ENCODE data around the gene DDIT3. TPM values are rescaled to one million over a fixed set of nuclear protein-coding genes. Genes with fewer than 3 reads are reported as not detected.

DDIT3 gene
- total RNA-seq, 1 experiment from 2014 or later, result 14.1 TPM

DNA sequence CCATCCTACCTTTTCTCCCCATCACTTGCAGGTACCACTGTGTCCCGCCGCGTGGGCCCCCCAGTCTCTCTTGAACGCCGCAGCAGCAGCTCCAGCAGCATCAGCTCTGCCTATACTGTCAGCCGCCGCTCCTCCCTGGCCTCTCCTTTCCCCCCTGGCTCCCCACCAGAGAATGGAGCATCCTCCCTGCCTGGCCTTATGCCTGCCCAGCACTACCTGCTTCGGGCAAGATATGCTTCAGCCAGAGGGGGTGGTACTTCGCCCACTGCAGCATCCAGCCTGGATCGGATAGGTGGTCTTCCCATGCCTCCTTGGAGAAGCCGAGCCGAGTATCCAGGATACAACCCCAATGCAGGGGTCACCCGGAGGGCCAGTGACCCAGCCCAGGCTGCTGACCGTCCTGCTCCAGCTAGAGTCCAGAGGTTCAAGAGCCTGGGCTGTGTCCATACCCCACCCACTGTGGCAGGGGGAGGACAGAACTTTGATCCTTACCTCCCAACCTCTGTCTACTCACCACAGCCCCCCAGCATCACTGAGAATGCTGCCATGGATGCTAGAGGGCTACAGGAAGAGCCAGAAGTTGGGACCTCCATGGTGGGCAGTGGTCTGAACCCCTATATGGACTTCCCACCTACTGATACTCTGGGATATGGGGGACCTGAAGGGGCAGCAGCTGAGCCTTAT, 49.9 kb downstream of the DDIT3 start:
- no peak overlapping the region for H3K9ac ChIP-seq (ENCODE audit: extremely low read depth, insufficient read length, low read length)
- peaks cover 4% of the 10 kb centered on the region for H3K23me2 ChIP-seq (ENCODE audit: insufficient read length, low read depth, low read length, poor library complexity, severe bottlenecking)
- no peak overlapping the region for H3K4me2 ChIP-seq (ENCODE audit: insufficient read depth, insufficient read length, low read length)
- H4K20me1 ChIP-seq (ENCODE audit: control insufficient read depth, insufficient read depth, insufficient read length), result no peaks in the 10 kb centered on the region
- Mint-ChIP-seq H3K4me1 (peaks cover 0 to 4% of the 10 kb centered on the region in 2 experiments), H3K36me3 (ENCODE audit: insufficient read depth in 1 of 3, low read depth in 3 of 3) (peaks cover 0 to 22% (median 11%) of the 10 kb centered on the region in 3 experiments; a peak in 6 of 7 replicates), H3K4me3 (no peak overlapping the region), H3K27me3 (ENCODE audit: low read depth) (peaks cover 56% of the 10 kb centered on the region), H3K9me3 (no peaks in the 10 kb centered on the region), H3K27ac (no peak overlapping the region)
- H3K56ac ChIP-seq (ENCODE audit: insufficient read length, low read depth, low read length), result no peak overlapping the region
- no peaks in the 10 kb centered on the region for H3K79me2 ChIP-seq (ENCODE audit: insufficient read depth, low read length)
- TF ChIP-seq, protein P1, sequence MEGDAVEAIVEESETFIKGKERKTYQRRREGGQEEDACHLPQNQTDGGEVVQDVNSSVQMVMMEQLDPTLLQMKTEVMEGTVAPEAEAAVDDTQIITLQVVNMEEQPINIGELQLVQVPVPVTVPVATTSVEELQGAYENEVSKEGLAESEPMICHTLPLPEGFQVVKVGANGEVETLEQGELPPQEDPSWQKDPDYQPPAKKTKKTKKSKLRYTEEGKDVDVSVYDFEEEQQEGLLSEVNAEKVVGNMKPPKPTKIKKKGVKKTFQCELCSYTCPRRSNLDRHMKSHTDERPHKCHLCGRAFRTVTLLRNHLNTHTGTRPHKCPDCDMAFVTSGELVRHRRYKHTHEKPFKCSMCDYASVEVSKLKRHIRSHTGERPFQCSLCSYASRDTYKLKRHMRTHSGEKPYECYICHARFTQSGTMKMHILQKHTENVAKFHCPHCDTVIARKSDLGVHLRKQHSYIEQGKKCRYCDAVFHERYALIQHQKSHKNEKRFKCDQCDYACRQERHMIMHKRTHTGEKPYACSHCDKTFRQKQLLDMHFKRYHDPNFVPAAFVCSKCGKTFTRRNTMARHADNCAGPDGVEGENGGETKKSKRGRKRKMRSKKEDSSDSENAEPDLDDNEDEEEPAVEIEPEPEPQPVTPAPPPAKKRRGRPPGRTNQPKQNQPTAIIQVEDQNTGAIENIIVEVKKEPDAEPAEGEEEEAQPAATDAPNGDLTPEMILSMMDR (conservative IDR thresholded peaks at IDR 0.05), result no peak
- no peak overlapping the region for H3K23ac ChIP-seq (ENCODE audit: insufficient read length, low read depth, low read length)
- H3K27ac ChIP-seq (ENCODE audit: insufficient read length, low read depth, low read length), result no peak overlapping the region
- H3K27me3 ChIP-seq (ENCODE audit: insufficient read depth, low read length), result peaks cover 22% of the 10 kb centered on the region
- no peak overlapping the region for H4K5ac ChIP-seq (ENCODE audit: insufficient read length, low read depth, low read length)
- H3T11ph ChIP-seq (ENCODE audit: low read length), result no peak overlapping the region
- H2BK20ac ChIP-seq (ENCODE audit: low read depth, low read length, poor library complexity, severe bottlenecking), result no peak overlapping the region
- H2BK12ac ChIP-seq (ENCODE audit: insufficient read length, low read depth, low read length), result no peak overlapping the region
- WGBS (ENCODE audit: extremely low coverage, insufficient read length, low lambda C conversion rate), result no CpG with 5 or more reads among the region's 14 CpGs
- no peak overlapping the region for H4K91ac ChIP-seq (ENCODE audit: insufficient read length, low read depth, low read length)
- H3K18ac ChIP-seq (ENCODE audit: insufficient read length, low read depth, low read length), result no peak overlapping the region
- no peaks in the 10 kb centered on the region for H3K4me1 ChIP-seq (ENCODE audit: insufficient read depth, low read length)
- H3K4ac ChIP-seq (ENCODE audit: low read depth, low read length), result no peak overlapping the region
- no peak overlapping the region for H2BK15ac ChIP-seq (ENCODE audit: low read depth, low read length)
- no peak overlapping the region for H2AFZ ChIP-seq (ENCODE audit: low read length)
- H2AK5ac ChIP-seq (ENCODE audit: insufficient read length, low read length), result no peak overlapping the region
- H3K79me1 ChIP-seq (ENCODE audit: insufficient read depth, low read depth, low read length, poor library complexity, severe bottlenecking), result no peaks in the 10 kb centered on the region
- H3K9me3 ChIP-seq (ENCODE audit: control insufficient read depth, low read depth, low read length), result no peaks in the 10 kb centered on the region
- H2BK120ac ChIP-seq (ENCODE audit: low read depth, low read length, poor library complexity, severe bottlenecking), result no peak overlapping the region
- H4K8ac ChIP-seq (replicated peaks; ENCODE audit: insufficient read length, low read depth, low read length), result no peak overlapping the region
- H3K14ac ChIP-seq (ENCODE audit: insufficient read depth, low read length), result no peak overlapping the region
- DNase-seq, result no peak
- no peak overlapping the region for H2BK5ac ChIP-seq (ENCODE audit: insufficient read length, low read length)

All from H9 (cell line).